Measurements from ENCODE around the gene UGT1A4. TPM values are rescaled to one million over a fixed set of nuclear protein-coding genes. Genes with fewer than 3 reads are reported as not detected.
A peak's percentile ranks its signal among the peaks of the same experiment; 100 is the strongest.

UGT1A4 gene
- total and polyA plus RNA-seq, 9 of the 15 experiments (the other 6 are each of a cell fraction or from before 2014, with no cell fraction given), result not detected

GRCh38 chr2:233810385-233810784 lies 91.8 kb downstream of the UGT1A4 start:
- intact Hi-C loops (cut with micrococcal nuclease) (no loop called here), in situ Hi-C loops (cut with MboI) (no loop called here)
- 3% methylated on average over 5 of the region's 6 CpGs for WGBS (ENCODE audit: insufficient coverage, low coverage, missing lambda C conversion rate)
- H3K27ac ChIP-seq (ENCODE audit: extremely low read depth, low read depth, low read length), result no peak overlapping the region
- no peak overlapping the region for H2AFZ ChIP-seq (ENCODE audit: low read depth, low read length)
- CTCF ChIA-PET (ENCODE audit: low intra/inter-chr PET ratio), result no interaction called here
- no peaks in the 10 kb centered on the region for H3K4me1 ChIP-seq (replicated peaks in 1 of 2; ENCODE audit: control insufficient read depth in 2 of 2, insufficient read depth in 2 of 2, low read length in 2 of 2)
- BruUV-seq (replicated peaks), result no TSS peak
- DNase-seq (ENCODE audit: extremely low read depth in 1 of 4, low spot score in 3 of 4), result no peak
- H4K20me1 ChIP-seq (replicated peaks; ENCODE audit: control insufficient read depth, insufficient read depth, low read length), result no peaks in the 10 kb centered on the region
- no peak for FAIRE-seq
- no peaks in the 10 kb centered on the region for H3K36me3 ChIP-seq (ENCODE audit: control insufficient read depth, insufficient read depth, low read length)
- H3K9me3 ChIP-seq (replicated peaks; ENCODE audit: control insufficient read depth, insufficient read depth, low read depth, low read length), result no peaks in the 10 kb centered on the region
- peaks cover 2 to 26% of the 10 kb centered on the region in 2 experiments; a peak in 2 of 5 replicates for H3K27me3 ChIP-seq (ENCODE audit: control insufficient read depth in 2 of 2, insufficient read depth in 2 of 2, low read length in 2 of 2)
- ATAC-seq, result no peak
- no peak overlapping the region for H3K9ac ChIP-seq (ENCODE audit: insufficient read depth in 1 of 2, low read depth in 2 of 2, low read length in 2 of 2)
- no peaks in the 10 kb centered on the region for H3K9me1 ChIP-seq (ENCODE audit: control insufficient read depth, insufficient read depth, low read length)
- TF ChIP-seq, protein P1, sequence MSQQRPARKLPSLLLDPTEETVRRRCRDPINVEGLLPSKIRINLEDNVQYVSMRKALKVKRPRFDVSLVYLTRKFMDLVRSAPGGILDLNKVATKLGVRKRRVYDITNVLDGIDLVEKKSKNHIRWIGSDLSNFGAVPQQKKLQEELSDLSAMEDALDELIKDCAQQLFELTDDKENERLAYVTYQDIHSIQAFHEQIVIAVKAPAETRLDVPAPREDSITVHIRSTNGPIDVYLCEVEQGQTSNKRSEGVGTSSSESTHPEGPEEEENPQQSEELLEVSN (IDR thresholded peaks at IDR 0.05; ENCODE audit: borderline replicate concordance in 1 of 2, extremely low read depth in 1 of 2, insufficient read depth in 1 of 2, insufficient read length in 1 of 2, low read depth in 1 of 2, low read length in 1 of 2, poor library complexity in 1 of 2, severe bottlenecking in 1 of 2), result peak in 1 of 2 experiments; percentile 29
- TF ChIP-seq SNAPC5 (CRISPR knock-in tag; IDR thresholded peaks at IDR 0.05), result no peak
- no peak for TF ChIP-seq MAX (CRISPR knock-in tag; IDR thresholded peaks at IDR 0.05)
- peak; percentile 30; the same call in 1 of the 2 replicates for TF ChIP-seq L3MBTL2 (IDR thresholded peaks at IDR 0.05)
- TF ChIP-seq PBX2 (CRISPR knock-in tag; IDR thresholded peaks at IDR 0.05; ENCODE audit: low read depth), result no peak
- TF ChIP-seq PBX2 (tag; conservative IDR thresholded peaks at IDR 0.05; ENCODE audit: low read depth), result no peak
- TF ChIP-seq ZBTB33 (CRISPR knock-in tag; IDR thresholded peaks at IDR 0.05), result no peak
- TF ChIP-seq, protein P2, sequence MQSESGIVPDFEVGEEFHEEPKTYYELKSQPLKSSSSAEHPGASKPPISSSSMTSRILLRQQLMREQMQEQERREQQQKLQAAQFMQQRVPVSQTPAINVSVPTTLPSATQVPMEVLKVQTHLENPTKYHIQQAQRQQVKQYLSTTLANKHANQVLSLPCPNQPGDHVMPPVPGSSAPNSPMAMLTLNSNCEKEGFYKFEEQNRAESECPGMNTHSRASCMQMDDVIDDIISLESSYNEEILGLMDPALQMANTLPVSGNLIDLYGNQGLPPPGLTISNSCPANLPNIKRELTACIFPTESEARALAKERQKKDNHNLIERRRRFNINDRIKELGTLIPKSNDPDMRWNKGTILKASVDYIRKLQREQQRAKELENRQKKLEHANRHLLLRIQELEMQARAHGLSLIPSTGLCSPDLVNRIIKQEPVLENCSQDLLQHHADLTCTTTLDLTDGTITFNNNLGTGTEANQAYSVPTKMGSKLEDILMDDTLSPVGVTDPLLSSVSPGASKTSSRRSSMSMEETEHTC (IDR thresholded peaks at IDR 0.05), result no peak
- no peak for TF ChIP-seq KLF16 (IDR thresholded peaks at IDR 0.05)
- no peak for TF ChIP-seq FOXJ3 (CRISPR knock-in tag; IDR thresholded peaks at IDR 0.05)
- no peak for TF ChIP-seq ZNF174 (CRISPR knock-in tag; IDR thresholded peaks at IDR 0.05)
- no peak for TF ChIP-seq ZNF644 (tag; IDR thresholded peaks at IDR 0.05; ENCODE audit: low read depth)
- H3K4me3 ChIP-seq, result no peak overlapping the region
- H3K79me2 ChIP-seq (ENCODE audit: control insufficient read depth, insufficient read depth, low read length), result no peaks in the 10 kb centered on the region
- no peak overlapping the region for H3K4me2 ChIP-seq (ENCODE audit: insufficient read depth, low read length)
- POLR2A ChIA-PET, result interaction anchor here (0.6 kb wide), 1 partner anchor 41 kb away, joined by 4 read pairs; no protein-coding TSS in a partner anchor

Data from K562 (cell line).